Transverse colon (tissue), 4 donors: ENCODE data around the gene CHST13.

Experiments used
- CTCF ChIP-seq, 5 experiments: fragments of 200-600 bp in 3 of 5; fragments of 450-650 bp in 2 of 5; sonication (generic) in 3 of 5; IDR thresholded peaks; 1 replicate in 2 of 5; 2 replicates in 3 of 5; pipeline ENCODE4 v1.5.1; 2016 to 2017; ENCODE audit warnings: antibody characterized with exemption in 5 of 5, inconsistent platforms in 3 of 5, mild to moderate bottlenecking in 2 of 5, moderate library complexity in 1 of 5
- POLR2A ChIP-seq: fragments of 450-650 bp; IDR thresholded peaks from one replicate; pipeline ENCODE4 v1.6.1; 2016; ENCODE audit warnings: antibody characterized with exemption, mild to moderate bottlenecking, moderate library complexity
- POLR2AphosphoS5 ChIP-seq, 3 donors: sonication (generic); formaldehyde crosslinking; IDR thresholded peaks; one replicate each; pipeline ENCODE4 v1.6.1; 2016; ENCODE audit warnings: antibody characterized with exemption in 3 of 3

- no peak for TF ChIP-seq POLR2AphosphoS5 (IDR thresholded peaks at IDR 0.05)
- no peak for TF ChIP-seq CTCF (IDR thresholded peaks at IDR 0.05)
- no peak for TF ChIP-seq POLR2A
Observed at GRCh38 chr3:126483321-126483761, 40.6 kb upstream of the CHST13 start.
